GM18526 (cell line): Measurements from ENCODE around the gene GPR65.

ENCODE experiments used
- POLR2A ChIP-seq: IDR thresholded peaks from 3 replicates; pipeline ENCODE4 v1.6.1; 2011; ENCODE audit not compliant: insufficient read length; ENCODE audit errors: extremely low read depth

GPR65 gene

DNA sequence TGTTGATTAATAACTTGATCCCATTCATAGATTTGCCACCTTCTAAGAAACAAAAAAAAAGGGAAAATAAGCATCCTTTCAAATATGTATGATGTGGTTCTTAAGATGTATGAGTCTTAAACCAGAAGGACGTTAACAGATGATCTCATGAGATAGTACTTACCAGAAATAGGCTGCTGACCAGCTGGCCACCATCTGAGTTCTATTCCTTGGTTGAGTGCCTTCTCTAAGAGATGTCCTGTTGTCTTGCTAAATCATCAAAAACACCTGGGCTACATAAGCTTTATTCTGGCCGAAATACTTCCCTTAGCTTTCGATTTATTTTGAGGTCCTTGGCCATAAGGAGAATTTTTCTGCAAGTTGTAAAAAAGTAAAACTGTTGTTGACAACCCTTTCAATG, 55.6 kb downstream of the GPR65 start:
- no peak for TF ChIP-seq POLR2A

DNA sequence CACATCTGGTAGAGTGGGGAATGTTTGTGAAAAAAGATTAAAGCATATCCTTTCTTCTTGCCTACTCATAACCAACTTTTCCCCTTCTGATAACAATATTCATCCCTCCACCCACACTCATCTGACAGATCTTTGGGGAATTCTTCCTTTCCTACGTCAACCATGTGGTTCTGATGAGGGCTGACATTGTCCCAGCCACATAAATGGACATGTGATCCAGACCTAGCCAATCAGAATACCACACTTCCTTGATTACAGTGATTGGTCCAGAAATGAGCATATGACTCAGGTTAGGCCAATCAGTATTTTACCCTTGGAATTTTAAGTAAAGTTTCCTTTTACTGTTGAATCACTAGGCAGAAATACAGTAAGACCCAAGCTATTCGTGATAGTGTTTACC, 58.9 kb downstream of the GPR65 start:
- TF ChIP-seq POLR2A = no peak
